ENCODE measurements around the gene MARCHF5. TPM values are rescaled to one million over a fixed set of nuclear protein-coding genes. Genes with fewer than 3 reads are reported as not detected.
"Not testable (repeated sequence)": the region's sequence is repeated elsewhere in the genome, so short reads cannot be mapped to it uniquely, and the experiment has no call there.

MARCHF5 gene
- polyA plus RNA-seq, 2 of the 4 experiments (the other 2 are of a cell fraction) = 24.7 to 37.3 TPM

GRCh38 chr10:92327445-92328433, 36.8 kb downstream of the MARCHF5 start:
- peak overlapping the region in 1 of 2 experiments; percentile 35; a peak in 1 of 6 replicates for H3K27ac ChIP-seq
- H3K4me3 ChIP-seq = no peak overlapping the region
- no peak for ATAC-seq
- H3K4me1 ChIP-seq = peaks cover 30% of the 10 kb centered on the region
- TF ChIP-seq MAZ (IDR thresholded peaks at IDR 0.05; ENCODE audit: borderline replicate concordance, low read depth, low read length) (no peak), JUN (IDR thresholded peaks at IDR 0.05) (no peak), ATOH8 (CRISPR knock-in tag; IDR thresholded peaks at IDR 0.05; ENCODE audit: low read depth) (no peak)
- ChIA-PET POLR2A (interaction anchor here (0.6 kb wide), 1 partner anchor 271 kb away, joined by 3 read pairs; no protein-coding TSS in a partner anchor), CTCF (interaction anchor here (0.9 kb wide), 1 partner anchor 35 kb away, joined by 3 read pairs; no protein-coding TSS in a partner anchor)
- 93% methylated on average over 3 of the region's 3 CpGs for WGBS (ENCODE audit: missing lambda C conversion rate)
- peak overlapping the region; percentile 15; the same call in 2 of the 3 replicates for H3K4me2 ChIP-seq
- no peak for DNase-seq (ENCODE audit: low read depth in 1 of 2, low spot score in 1 of 2)
- H3K9me3 ChIP-seq = no peaks in the 10 kb centered on the region
- FAIRE-seq = peak; percentile 61

GRCh38 chr10:92328993-92329392, 38.0 kb downstream of the MARCHF5 start:
- ChIA-PET POLR2A (no interaction called here), CTCF (no interaction called here)
- TF ChIP-seq CHD4 (IDR thresholded peaks at IDR 0.05; ENCODE audit: borderline replicate concordance) (no peak), SREBF2 (IDR thresholded peaks at IDR 0.05) (no peak), CEBPB (IDR thresholded peaks at IDR 0.05) (0 out of 4 replicates have a peak, but pooled peaks of 1 of the 2 experiments have one; percentile 10), HOXA7 (CRISPR knock-in tag; IDR thresholded peaks at IDR 0.05) (no peak), RFX5 (IDR thresholded peaks at IDR 0.05) (no peak), EP300 (IDR thresholded peaks at IDR 0.05) (no peak), HOXB13 (CRISPR knock-in tag; IDR thresholded peaks at IDR 0.05; ENCODE audit: low read depth) (no peak), NFE2L2 (conservative IDR thresholded peaks at IDR 0.05; ENCODE audit: low read length) (0 out of 2 replicates have a peak, but pooled peaks have one; percentile 6), CTCF (IDR thresholded peaks at IDR 0.05) (no peak), BCL3 (IDR thresholded peaks at IDR 0.05) (no peak), MAZ (IDR thresholded peaks at IDR 0.05; ENCODE audit: borderline replicate concordance, low read depth, low read length) (no peak), RCOR1 (IDR thresholded peaks at IDR 0.05; ENCODE audit: low read depth, low read length) (no peak), MAFK (IDR thresholded peaks at IDR 0.05; ENCODE audit: partially characterized antibody) (peak; percentile 56), NR3C1 (IDR thresholded peaks at IDR 0.05) (no peak)
- no peaks in the 10 kb centered on the region for H3K9me3 ChIP-seq
- DNase-seq (ENCODE audit: low read depth in 1 of 2, low spot score in 1 of 2) (peak in 1 of 2 experiments; percentile 9), ATAC-seq (no peak), FAIRE-seq (no peak)
- peak overlapping the region in 1 of 2 experiments; percentile 14; a peak in 2 of 6 replicates for H3K27ac ChIP-seq
- H3K4me3 ChIP-seq = no peak overlapping the region
- H3K4me1 ChIP-seq = peaks cover 30% of the 10 kb centered on the region
- H3K4me2 ChIP-seq = peak overlapping the region; percentile 12; the same call in 2 of the 3 replicates

GRCh38 chr10:92329927-92330326, 39.0 kb downstream of the MARCHF5 start:
- Histone ChIP-seq H3K27ac (peak overlapping the region in 1 of 2 experiments; percentile 64; a peak in 2 of 6 replicates), H3K4me1 (peaks cover 30% of the 10 kb centered on the region), H3K4me2 (peak overlapping the region; percentile 30; the same call in 1 of the 3 replicates)
- FAIRE-seq, H3K9me3 ChIP-seq, ATAC-seq, H3K4me3 ChIP-seq, POLR2A ChIA-PET: not testable (repeated sequence)
- 83% methylated on average over 6 of the region's 6 CpGs for WGBS (ENCODE audit: missing lambda C conversion rate)
- peak in 1 of 2 experiments; percentile 15 for DNase-seq (ENCODE audit: low read depth in 1 of 2, low spot score in 1 of 2)
- CTCF ChIA-PET = interaction anchor here (0.8 to 1.1 kb wide), 2 partner anchors 39 to 40 kb away, joined by 3 read pairs; partner anchors contain the start of gene MARCHF5
